ENCODE data around the gene KATNAL1.
A peak's percentile ranks its signal among the peaks of the same experiment; 100 is the strongest.

The KATNAL1 gene

GRCh38 chr13:30332456-30333143 lies 25.2 kb upstream of the KATNAL1 start:
- DNase-seq (ENCODE audit: low spot score), result peak; percentile 45

DNA sequence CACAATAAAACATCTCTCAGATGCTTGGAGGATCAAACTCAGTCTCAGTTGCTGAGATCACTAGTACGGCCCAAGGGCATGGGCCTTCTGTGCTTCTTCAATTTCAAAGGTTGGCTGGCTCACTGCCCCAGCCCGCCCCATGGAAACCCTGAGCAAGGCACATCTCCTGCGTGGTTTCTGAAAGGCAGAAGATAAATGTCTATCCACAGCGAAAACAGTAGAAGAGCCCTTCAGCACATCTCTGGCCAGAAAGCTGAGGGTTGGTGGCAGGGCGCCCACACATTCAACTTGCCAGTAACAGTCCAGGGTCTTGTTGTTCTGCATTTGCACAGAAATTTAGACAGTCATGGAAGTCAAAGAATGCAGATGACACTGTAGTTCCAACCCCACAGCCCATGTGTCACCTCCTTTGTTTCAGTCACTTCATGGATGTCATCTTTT lies 24.0 kb upstream of the KATNAL1 start:
- no peak for DNase-seq (ENCODE audit: low spot score)

DNA sequence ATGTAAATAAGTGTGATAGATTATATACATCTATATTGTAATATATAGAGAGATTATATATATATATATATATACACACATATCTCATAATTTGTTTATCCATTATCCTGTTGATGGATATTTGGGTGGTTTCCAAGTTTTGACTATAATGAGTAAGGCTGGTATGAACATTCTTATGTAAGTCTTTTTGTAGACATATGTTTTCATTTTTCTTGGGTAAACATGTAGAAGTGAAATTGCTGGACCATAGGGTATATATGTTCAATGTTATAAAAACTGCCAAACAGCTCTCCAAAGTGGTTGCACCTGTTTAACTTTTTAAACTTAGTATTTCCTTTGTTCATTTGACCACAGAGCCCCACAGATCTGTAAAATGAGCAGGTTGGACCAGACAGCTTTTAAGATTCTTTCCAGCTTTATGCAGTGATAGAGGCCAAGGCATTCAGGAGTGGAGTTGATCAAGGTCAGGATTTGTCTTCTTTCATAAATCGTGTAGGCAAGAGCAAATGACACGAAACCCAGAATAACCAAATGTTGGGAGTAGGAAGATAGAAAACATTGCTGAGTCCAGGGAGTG lies 21.7 kb upstream of the KATNAL1 start:
- DNase-seq (ENCODE audit: low spot score), result no peak

DNA sequence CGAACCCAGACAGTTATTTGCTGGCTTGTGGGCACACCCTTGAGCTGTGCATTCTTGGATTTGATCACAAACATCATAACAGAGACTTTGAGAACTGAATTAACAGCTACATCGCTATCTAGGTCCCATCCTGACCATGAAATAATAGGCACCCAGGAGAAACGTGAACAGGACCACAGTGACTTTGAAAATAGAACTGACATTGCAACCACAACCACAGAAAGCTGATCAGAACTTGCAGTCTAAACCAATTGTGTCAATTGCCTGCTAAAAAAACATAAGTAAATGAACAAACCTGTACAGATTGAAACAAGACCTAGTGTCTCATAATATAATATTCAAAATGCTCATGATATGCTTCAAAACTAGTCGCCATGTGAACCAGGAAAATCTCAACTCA lies 18.3 kb upstream of the KATNAL1 start:
- no peak for DNase-seq (ENCODE audit: low spot score)

- DNase-seq (ENCODE audit: low spot score), result no peak
Observed at GRCh38 chr13:30323524-30323923, 16.2 kb upstream of the KATNAL1 start.

GRCh38 chr13:30322428-30322827 lies 15.1 kb upstream of the KATNAL1 start:
- DNase-seq (ENCODE audit: low spot score), result no peak

DNA sequence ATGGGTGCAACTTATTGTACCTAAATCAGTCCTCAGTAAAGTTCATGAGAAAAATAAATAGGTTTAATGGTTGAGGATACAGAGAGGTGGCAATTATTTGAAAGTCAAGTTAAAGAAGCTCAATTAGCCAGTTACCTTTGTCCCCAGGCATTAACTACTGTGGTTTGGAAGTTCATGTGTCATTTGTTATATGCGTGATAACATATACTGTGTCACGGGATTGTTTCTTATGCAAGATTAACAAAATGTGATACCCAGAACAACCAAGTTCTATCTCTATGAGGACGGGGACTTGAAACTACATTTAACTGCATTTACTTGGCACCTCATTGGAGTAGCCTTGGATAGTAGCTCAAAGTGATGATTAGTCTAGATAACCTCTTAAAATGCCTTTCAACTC lies 13.9 kb upstream of the KATNAL1 start:
- no peak for DNase-seq (ENCODE audit: low spot score)

DNA sequence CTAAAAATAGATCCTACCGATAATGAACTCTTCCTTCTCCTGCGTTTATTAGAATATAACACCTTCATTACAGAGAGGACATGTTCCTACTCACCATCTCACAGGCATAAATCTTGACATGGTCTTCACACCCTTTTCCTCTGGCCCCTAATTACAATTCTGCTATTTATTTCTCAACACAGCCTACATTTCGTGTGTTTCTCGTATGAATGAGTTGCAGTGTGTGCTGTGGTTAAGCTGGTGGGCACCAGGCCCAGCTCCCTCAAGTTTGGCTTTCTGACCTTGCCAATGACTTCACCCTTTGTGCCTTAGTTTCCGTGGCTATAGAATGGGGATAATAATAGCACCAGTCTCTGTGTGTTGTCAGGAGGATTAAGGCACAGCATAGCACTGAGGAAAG lies 12.3 kb upstream of the KATNAL1 start:
- no peak for DNase-seq (ENCODE audit: low spot score)

DNA sequence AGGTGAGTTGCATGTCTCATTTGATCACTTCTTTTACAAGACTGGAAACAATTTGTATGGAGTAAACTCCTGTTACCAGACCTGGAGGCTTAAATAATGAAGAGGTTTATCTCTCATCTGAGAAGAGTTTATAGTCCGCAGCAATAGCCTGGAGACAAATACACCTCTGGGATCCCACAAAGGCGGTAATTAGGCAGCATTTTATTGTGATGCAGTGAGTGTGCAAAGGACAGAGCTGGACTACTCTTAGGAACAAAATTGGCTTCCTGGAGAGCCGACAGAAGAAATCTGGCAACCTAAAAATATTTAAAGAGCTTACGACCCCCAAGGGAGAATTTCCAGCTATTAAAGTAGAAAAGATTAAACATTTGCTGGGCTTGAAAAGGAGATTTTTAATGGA lies 11.8 kb upstream of the KATNAL1 start:
- DNase-seq (ENCODE audit: low spot score), result no peak

- DNase-seq (ENCODE audit: low spot score), result no peak
Observed at GRCh38 chr13:30318026-30318425, 10.7 kb upstream of the KATNAL1 start.

DNA sequence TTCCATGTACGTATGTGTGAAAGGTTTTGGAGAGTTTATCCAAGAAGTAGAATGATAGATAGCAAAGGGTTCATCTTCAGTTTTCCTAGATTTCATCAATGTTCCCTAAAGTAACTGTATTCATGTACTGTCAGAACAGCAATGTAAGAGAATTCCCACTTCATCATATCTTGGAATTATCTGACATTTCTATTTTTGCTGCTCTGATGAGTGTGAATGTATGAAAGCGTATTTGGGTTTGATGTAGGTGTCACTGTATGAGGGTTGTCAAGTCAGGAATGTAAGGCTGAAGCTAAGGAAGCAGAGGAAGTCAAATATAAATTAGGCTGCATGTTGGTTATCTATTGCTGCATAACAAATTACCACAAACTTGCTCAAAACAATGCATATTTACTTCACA lies 7.2 kb upstream of the KATNAL1 start:
- DNase-seq (ENCODE audit: low spot score), result no peak

GRCh38 chr13:30314069-30314468 lies 6.7 kb upstream of the KATNAL1 start:
- DNase-seq (ENCODE audit: low spot score), result no peak

GRCh38 chr13:30313311-30313710 lies 6.0 kb upstream of the KATNAL1 start:
- no peak for DNase-seq (ENCODE audit: low spot score)

DNA sequence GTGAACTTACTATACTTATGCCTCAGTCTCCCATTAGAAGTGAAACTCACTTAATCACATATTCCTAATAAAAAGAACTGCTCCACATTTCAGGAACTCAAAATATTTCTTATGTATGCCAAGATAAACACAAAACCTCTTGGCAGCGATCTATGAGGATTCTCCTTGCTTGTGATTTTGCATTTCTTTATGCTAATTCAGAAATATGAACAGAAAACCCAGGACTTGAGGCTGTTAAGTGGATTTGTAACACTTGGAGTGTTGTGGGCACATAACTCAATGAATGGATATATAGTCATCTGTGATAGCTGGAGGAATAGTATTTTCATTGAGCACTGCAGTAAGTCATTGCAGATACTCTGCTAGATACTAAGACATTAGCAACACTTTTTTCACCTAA lies 5.6 kb upstream of the KATNAL1 start:
- no peak for DNase-seq (ENCODE audit: low spot score)

- DNase-seq (ENCODE audit: low spot score), result no peak
Observed at GRCh38 chr13:30308548-30308947, 1.2 kb upstream of the KATNAL1 start.

- DNase-seq (ENCODE audit: low spot score), result no peak
Observed at GRCh38 chr13:30307971-30308290, 580 bp upstream of the KATNAL1 start.

DNA sequence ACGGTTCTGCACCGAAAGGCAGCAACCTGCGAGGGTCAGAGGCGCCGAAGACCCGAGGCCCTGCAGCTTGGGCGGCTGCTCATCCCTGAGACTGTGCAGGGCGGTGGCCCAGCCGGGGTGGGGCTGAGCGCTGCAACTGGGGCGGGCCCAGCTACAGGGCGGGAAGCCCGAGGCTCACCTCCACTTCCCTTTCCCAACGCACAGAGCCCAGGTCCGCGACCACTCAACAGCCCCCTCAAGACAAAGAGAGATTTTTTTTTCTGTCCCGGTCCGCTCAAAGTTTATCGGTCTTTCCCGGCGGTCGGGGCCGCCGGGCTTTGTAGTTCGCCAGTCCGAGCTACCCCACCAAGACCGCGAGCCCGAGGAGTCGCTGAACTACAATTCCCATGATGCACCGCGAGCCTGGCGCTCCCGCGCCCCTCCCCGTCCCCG lies 573 bp downstream of the KATNAL1 start:
- peak; percentile 89 for DNase-seq (ENCODE audit: low spot score)

DNA sequence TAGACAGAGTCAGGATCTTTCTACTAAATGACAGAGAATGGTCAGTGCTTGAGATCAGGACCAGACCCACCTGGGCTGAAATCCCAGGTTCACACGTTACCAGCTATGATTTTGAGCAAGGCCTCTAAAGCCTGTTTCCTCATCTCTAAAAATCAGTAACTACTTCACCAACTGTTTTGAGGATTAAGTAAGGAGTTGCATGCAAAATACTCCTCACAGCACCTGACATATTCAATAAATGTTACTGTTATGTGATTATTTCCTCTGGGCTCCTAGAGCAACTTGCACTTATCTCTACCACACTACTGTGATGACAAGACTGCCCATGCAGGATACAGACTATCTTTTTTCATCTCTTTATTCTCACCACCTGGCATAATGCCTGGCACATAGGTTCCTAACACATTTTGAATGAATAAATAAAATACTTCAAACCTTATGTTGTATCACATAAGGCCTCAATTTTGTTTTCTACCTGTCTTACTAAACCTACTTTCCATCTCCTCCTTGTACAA lies 1.8 kb downstream of the KATNAL1 start:
- no peak for DNase-seq (ENCODE audit: low spot score)

DNA sequence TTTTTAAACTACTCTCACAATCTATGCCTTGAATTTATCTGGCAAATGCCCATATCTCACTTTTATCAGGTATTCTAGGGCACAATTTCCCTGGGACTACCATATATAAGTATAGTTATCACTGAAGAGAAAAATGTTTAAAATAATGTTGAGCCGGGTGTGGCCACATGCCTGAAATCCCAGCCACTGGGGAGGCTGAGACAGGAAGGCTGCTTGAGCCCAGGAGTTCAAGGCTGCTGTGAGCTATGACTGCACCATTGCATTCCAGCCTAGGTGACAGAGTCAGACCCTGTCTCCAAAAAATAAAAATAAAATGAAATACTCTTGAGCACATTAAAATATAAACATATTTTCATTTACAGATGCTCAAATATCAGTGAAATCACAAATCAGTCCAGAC lies 4.1 kb downstream of the KATNAL1 start:
- DNase-seq (ENCODE audit: low spot score), result no peak

GRCh38 chr13:30301827-30302226 lies 5.5 kb downstream of the KATNAL1 start:
- DNase-seq (ENCODE audit: low spot score), result no peak

DNA sequence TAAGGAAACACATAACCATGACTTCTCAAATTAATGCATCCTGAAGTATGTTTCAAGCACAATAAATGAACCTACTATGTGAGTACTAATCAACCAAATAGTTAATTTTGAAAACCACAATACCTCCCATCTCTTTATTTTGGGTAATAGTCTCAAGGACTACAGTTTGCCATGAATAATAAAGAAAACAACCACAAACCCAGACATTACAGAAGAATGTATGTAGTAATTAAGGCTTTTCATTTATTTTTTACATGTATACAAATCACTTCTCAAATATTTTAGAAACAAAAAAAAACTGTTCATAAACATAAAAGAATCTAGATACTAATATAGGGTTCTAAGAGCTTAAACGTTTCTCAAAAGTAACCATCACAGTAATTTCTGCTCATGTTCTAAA lies 6.8 kb downstream of the KATNAL1 start:
- DNase-seq (ENCODE audit: low spot score), result no peak

DNA sequence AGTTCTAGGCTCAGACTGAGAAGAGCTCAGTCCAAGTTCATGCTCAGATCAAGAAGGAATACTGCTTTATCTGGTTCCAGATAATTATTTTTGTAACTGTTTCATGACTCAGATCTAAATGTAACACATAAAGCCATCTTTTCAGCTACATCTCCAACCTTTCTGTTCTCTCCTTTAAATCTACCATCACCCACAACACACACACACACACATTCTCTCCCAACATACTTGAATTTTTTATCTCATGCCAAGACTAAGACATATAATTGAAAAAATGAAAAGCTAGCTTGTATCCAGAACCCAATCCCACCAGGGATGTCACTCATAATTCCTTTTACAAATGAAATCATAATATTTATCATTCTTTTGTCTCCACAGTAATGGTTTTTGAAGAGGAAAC lies 7.6 kb downstream of the KATNAL1 start:
- no peak for DNase-seq (ENCODE audit: low spot score)

- no peak for DNase-seq (ENCODE audit: low spot score)
Observed at GRCh38 chr13:30295116-30295515, 12.2 kb downstream of the KATNAL1 start.

DNA sequence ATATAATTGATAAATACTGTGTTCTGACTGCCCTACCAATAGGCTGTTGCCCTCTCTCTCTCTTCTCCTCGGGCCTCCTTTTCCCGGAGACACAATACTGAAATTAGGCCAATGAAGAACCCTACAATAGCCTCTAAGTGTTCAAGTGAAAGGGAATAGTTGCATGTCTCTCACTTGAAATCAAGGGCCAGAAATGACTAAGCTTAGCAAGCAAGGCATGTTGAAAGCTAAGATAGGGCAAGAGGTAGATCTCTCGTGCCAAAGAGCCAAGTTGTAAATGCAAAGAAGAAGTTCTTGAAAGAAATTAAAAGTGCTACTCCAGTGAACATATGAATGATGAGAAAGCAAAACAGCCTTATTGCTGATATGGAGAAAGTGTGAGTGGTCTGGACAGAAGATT lies 13.3 kb downstream of the KATNAL1 start:
- no peak for DNase-seq (ENCODE audit: low spot score)

All from LoVo (cell line).